ENCODE results near the gene IQSEC2.
A peak's percentile ranks its signal among the peaks of the same experiment; 100 is the strongest.

Gene IQSEC2

DNA sequence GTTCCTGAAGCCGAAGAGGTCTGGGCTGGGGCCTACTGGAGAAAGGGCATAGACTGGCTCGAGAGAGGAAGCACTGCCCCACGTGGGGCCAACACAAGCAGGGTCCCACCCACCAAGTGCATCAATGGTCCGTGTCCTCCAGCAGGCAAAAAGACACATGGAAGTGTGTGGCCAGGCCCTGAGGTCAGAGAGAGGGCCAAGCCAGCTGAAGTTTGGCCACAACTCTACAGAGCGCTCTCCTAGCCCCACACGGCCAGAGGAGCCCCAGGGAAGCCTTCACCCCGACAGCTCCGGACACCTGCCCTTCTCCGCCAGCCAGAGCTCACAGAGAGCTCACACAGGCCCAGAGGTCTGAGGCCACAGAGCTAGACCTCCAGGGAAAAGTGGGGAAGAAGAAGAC lies 47.8 kb downstream of the IQSEC2 start:
- H3K9me3 ChIP-seq (ENCODE audit: low read length): no peaks in the 10 kb centered on the region
- no peak overlapping the region for H3K9ac ChIP-seq (ENCODE audit: low read length)
- H3K4me1 ChIP-seq (ENCODE audit: insufficient read depth, low read length): no peaks in the 10 kb centered on the region
- no peak overlapping the region for H3K4me3 ChIP-seq (ENCODE audit: low read depth in 1 of 2, low read length in 2 of 2)
- peaks cover 0 to 11% of the 10 kb centered on the region in 2 donors for H3K27me3 ChIP-seq (ENCODE audit: control insufficient read depth in 1 of 2, insufficient read depth in 2 of 2, low read length in 2 of 2)
- H3K27ac ChIP-seq (ENCODE audit: low read depth, low read length): no peak overlapping the region
- no peaks in the 10 kb centered on the region for H3K36me3 ChIP-seq (ENCODE audit: insufficient read depth, low read length)

DNA sequence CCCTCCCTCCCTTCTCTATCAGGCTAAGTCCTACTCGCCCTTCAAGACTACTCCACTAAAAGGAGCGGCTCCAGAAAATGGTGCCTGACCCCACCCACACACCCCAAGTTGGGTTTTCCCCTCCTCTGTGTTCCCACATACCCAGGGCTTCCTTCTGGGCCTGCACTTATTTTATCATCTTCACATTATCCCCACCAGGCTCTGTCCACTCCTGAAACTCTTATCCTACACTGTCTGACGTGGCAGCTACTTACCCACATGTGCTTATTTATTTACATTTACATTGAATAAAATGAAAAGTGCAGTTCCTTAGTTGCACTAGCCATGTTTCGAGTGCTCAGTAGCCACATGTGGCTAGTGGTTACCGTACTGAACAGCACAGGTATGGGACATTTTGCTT lies 51.3 kb downstream of the IQSEC2 start:
- Histone ChIP-seq H3K36me3 (ENCODE audit: insufficient read depth, low read length) (no peaks in the 10 kb centered on the region), H3K4me1 (ENCODE audit: insufficient read depth, low read length) (peaks cover 5% of the 10 kb centered on the region), H3K4me3 (ENCODE audit: low read depth in 1 of 2, low read length in 2 of 2) (no peak overlapping the region), H3K27me3 (ENCODE audit: control insufficient read depth in 1 of 2, insufficient read depth in 2 of 2, low read length in 2 of 2) (peaks cover 0 to 4% of the 10 kb centered on the region in 2 donors), H3K9ac (ENCODE audit: low read length) (no peak overlapping the region), H3K9me3 (ENCODE audit: low read length) (no peaks in the 10 kb centered on the region), H3K27ac (ENCODE audit: low read depth, low read length) (no peak overlapping the region)

DNA sequence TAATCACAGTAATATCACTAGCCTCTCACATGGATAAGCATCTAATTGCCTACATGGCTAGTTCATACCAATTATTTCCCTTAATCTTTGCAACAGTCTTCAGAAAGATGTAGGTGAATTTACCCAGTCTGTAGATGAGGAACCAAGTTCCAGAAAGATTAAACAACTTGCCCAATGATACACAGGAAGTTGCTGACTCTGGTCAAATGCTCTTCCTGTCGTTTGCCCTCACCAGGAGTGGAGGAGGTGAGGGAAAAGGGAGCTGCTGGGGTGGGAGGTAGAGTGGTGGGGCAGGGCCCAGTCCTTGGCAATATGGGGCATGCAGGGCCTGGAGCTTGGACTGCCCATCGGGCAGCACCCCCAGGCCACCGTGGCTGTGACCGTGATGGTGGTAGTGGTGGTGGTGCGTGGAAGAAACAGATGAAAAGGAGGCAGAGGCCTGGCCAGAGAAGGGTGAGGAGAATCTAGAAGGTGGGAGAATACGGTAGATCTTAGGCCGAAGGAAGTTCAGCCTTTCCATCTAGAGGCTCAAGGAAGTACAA lies 54.1 kb downstream of the IQSEC2 start:
- Histone ChIP-seq H3K27me3 (ENCODE audit: control insufficient read depth in 1 of 2, insufficient read depth in 2 of 2, low read length in 2 of 2) (no peaks in the 10 kb centered on the region), H3K36me3 (ENCODE audit: insufficient read depth, low read length) (no peaks in the 10 kb centered on the region), H3K27ac (ENCODE audit: low read depth, low read length) (no peak overlapping the region), H3K9ac (ENCODE audit: low read length) (no peak overlapping the region), H3K4me1 (ENCODE audit: insufficient read depth, low read length) (peaks cover 23% of the 10 kb centered on the region), H3K9me3 (ENCODE audit: low read length) (no peaks in the 10 kb centered on the region), H3K4me3 (ENCODE audit: low read depth in 1 of 2, low read length in 2 of 2) (no peak overlapping the region)

DNA sequence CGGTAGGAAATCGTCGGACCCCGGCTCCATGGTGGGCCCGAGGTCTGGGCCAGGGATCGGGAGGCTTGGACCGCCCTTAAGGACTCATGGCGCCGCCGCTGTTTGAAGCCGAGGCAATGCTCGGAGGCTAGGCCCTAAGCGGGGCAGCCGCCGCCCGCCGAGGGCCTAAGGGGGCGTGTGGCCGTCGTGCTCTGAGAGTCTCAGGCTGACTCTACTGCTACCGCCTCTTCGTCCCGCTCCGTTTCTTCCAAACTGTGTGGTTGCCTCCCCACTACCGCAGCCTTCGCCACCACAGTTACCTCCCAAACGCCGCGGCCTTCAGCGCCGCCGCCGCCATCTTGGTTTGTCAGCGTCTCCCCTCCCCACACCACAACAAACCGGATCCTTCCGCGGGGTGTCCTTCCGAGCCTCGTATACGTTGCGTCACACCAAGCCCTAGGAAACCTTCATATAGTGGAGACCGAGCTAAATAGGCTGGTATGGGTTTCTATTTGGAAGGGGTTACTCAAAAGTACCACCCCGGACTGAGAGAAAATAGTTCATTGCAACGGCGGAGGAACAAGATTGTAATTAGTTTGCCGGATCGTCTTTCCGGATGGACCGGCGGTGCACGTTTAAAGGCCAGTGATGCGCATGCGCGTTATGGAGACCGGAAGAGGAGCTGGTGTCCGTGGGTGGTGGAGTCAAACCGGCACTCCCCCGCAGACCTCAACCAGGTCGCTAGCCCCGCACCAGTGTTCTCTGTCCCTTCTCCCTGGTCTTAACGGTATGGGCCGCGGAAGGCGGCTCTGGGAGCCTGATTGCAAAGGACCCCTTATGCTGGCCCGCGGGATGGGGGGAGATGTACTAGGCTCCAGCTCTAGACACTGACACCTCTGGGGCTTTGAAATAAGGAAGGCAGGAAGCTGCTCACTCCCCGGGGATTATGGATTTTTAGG lies 56.3 kb downstream of the IQSEC2 start, which contains the start of gene KDM5C:
KDM5C (minus strand) TSS at position 348 of the 938 bp plus-strand sequence; CDS start at position 30, 318 bp downstream.
- peak within 1 kb of the TSS; percentile 91 for H3K9ac ChIP-seq (ENCODE audit: low read length)
- peak within 1 kb of the TSS; percentile 95 for H3K27ac ChIP-seq (ENCODE audit: low read depth, low read length)
- peaks cover 12% of the 10 kb centered on the region for H3K36me3 ChIP-seq (ENCODE audit: insufficient read depth, low read length)
- H3K4me3 ChIP-seq (ENCODE audit: low read depth in 1 of 2, low read length in 2 of 2): peak within 1 kb of the TSS; percentile 96 to 97
- no peaks in the 10 kb centered on the region for H3K9me3 ChIP-seq (ENCODE audit: low read length)
- no peaks in the 10 kb centered on the region for H3K27me3 ChIP-seq (ENCODE audit: control insufficient read depth in 1 of 2, insufficient read depth in 2 of 2, low read length in 2 of 2)
- H3K4me1 ChIP-seq (ENCODE audit: insufficient read depth, low read length): peaks cover 36% of the 10 kb centered on the region

DNA sequence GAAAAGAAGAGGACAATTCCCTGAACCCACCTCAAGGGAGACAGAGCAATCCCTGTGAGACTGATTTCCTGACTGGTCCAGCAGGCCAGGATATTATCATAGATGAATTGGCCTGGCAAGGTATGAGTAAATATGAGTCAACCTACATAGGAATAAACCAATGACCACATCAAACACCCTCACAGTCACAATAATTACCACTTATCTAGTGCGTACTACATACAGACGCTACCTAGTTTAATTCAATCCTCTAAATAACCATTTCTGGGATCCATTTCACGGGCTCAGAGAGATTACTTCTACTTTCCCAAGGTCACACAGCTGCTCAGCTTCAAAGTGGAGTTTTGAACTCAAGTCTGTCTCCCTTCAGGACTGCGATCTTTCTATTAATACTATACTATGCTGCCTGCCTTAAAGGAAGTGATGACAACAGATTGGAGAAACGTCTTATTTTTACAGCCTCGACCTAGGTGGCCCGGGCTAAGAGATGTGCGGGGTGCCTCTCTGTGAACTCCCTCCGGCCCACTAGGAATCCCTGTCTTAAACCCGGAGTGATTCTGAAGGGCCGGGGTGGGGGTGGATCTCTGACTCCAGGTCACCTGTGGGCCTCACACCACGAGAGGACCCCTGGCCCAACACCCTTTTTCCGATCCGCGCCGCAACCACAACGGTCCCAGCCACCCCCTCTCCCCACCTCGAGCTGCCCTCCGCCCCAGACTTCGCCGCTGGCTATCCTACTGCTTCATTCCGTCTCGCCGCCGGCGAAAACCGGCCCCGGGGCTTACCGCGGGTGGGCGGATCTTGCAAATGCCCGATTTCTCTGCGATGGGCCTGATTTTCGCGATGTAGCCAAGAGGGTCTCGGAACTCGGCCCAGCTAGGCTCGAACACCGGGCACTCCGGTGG lies 57.2 kb downstream of the IQSEC2 start:
- H3K4me3 ChIP-seq (ENCODE audit: low read depth in 1 of 2, low read length in 2 of 2): peak overlapping the region; percentile 96 to 97
- H3K9ac ChIP-seq (ENCODE audit: low read length): peak overlapping the region; percentile 91

DNA sequence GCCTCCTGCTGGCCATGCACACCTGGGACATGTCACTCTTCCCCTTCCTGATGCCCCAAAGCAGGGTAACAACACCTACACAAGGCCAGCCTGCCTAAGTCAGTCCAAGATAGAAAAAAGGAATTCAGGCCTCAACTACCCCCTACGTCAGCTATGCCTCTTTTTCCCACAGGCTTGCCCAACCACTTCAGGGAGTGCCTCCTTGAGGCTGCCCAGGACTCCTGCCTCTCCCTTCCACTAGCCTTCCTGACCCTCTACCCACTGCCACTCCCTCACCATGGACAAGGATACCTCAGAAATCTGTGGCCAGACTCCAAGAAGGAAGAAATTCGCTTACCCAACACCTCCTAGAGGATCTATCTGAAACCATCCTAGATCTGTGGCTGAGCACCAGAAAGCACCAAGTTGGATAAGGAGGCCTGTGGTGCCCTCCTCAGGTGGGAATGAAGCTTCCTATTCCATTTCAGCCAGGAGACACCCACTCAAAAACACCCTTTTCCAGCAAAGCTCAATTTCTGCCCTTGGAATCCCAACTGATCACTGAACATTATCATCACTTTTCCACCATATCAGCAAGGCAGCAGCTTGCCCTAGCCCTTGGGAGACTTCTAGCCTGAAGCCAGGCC lies 58.2 kb downstream of the IQSEC2 start:
- Histone ChIP-seq H3K27me3 (ENCODE audit: control insufficient read depth in 1 of 2, insufficient read depth in 2 of 2, low read length in 2 of 2) (no peaks in the 10 kb centered on the region), H3K4me3 (ENCODE audit: low read depth in 1 of 2, low read length in 2 of 2) (peak overlapping the region; percentile 96 to 97), H3K4me1 (ENCODE audit: insufficient read depth, low read length) (peaks cover 36% of the 10 kb centered on the region), H3K36me3 (ENCODE audit: insufficient read depth, low read length) (peaks cover 30% of the 10 kb centered on the region), H3K9me3 (ENCODE audit: low read length) (no peaks in the 10 kb centered on the region), H3K27ac (ENCODE audit: low read depth, low read length) (no peak overlapping the region), H3K9ac (ENCODE audit: low read length) (peak overlapping the region; percentile 91)

More for the DNA sequence above, 57.2 kb downstream of the IQSEC2 start:
- no peaks in the 10 kb centered on the region for H3K27me3 ChIP-seq (ENCODE audit: control insufficient read depth in 1 of 2, insufficient read depth in 2 of 2, low read length in 2 of 2)
- no peaks in the 10 kb centered on the region for H3K9me3 ChIP-seq (ENCODE audit: low read length)
- peak overlapping the region; percentile 95 for H3K27ac ChIP-seq (ENCODE audit: low read depth, low read length)
- peaks cover 36% of the 10 kb centered on the region for H3K4me1 ChIP-seq (ENCODE audit: insufficient read depth, low read length)
- peaks cover 21% of the 10 kb centered on the region for H3K36me3 ChIP-seq (ENCODE audit: insufficient read depth, low read length)

Data from muscle layer of colon (tissue), 2 donors.